Spinal cord (tissue), 10 donors: Measurements from ENCODE around the gene EPOP. TPM values are rescaled to one million over a fixed set of nuclear protein-coding genes. Genes with fewer than 3 reads are reported as not detected.
A peak's percentile ranks its signal among the peaks of the same experiment; 100 is the strongest.
"Not testable (repeated sequence)": the region's sequence is repeated elsewhere in the genome, so short reads cannot be mapped to it uniquely, and the experiment has no call there.

ENCODE experiments used
- DNase-seq, 6 donors: peaks; one replicate each; pipeline versions ENCODE4 v3.0.0 to v3.0.0-alpha.2; 2013 to 2015; ENCODE audit warnings: low spot score in 6 of 6, low read depth in 4 of 6
- H3K27ac ChIP-seq: one replicate; pipeline ENCODE4 v1.5.1; 2013; ENCODE audit warnings: low read depth, low read length, control low read depth
- H3K27me3 ChIP-seq: one replicate; pipeline ENCODE4 v1.6.1; 2013; ENCODE audit warnings: low read length; ENCODE audit not compliant: control insufficient read depth, insufficient read depth
- H3K36me3 ChIP-seq: one replicate; pipeline ENCODE4 v1.6.1; 2013; ENCODE audit warnings: low read length; ENCODE audit not compliant: control insufficient read depth, insufficient read depth
- H3K4me1 ChIP-seq: one replicate; pipeline ENCODE4 v1.6.1; 2013; ENCODE audit warnings: low read length; ENCODE audit not compliant: control insufficient read depth, insufficient read depth
- H3K4me3 ChIP-seq: one replicate; pipeline ENCODE4 v1.5.1; 2013; ENCODE audit warnings: low read depth, low read length, control low read depth
- H3K9me3 ChIP-seq: one replicate; pipeline ENCODE4 v1.6.1; 2013; ENCODE audit warnings: low read length; ENCODE audit not compliant: control insufficient read depth, insufficient read depth
- WGBS: methylation state at CpG from one replicate; pipeline ENCODE4 v1.1.5; 2013; ENCODE audit warnings: missing lambda C conversion rate; ENCODE audit not compliant: insufficient coverage; 5-methylcytosine and 5-hydroxymethylcytosine counted together
- polyA plus RNA-seq, 2 donors: library from polyadenylated mRNA; unstranded; fragments of 120-200 nt; gene quantifications; one replicate each; pipeline ENCODE4 v1.2.1, GENCODE V29; 2013; ENCODE audit not compliant: insufficient read length in 2 of 2
- total RNA-seq, 2 donors: library from RNA; depleted of rRNA in 1 of 2; stranded (reverse); fragments of 120-200 nt in 1 of 2; fragments of >200 nt in 1 of 2; gene quantifications; one replicate each; pipeline versions ENCODE4 v1.2.3 to v1.2.4, GENCODE V29; 2013 to 2014
- donor health status: healthy.

Gene EPOP
- total and polyA plus RNA-seq, 4 donors = 0.50 to 2.3 (median 1.9) TPM

DNA sequence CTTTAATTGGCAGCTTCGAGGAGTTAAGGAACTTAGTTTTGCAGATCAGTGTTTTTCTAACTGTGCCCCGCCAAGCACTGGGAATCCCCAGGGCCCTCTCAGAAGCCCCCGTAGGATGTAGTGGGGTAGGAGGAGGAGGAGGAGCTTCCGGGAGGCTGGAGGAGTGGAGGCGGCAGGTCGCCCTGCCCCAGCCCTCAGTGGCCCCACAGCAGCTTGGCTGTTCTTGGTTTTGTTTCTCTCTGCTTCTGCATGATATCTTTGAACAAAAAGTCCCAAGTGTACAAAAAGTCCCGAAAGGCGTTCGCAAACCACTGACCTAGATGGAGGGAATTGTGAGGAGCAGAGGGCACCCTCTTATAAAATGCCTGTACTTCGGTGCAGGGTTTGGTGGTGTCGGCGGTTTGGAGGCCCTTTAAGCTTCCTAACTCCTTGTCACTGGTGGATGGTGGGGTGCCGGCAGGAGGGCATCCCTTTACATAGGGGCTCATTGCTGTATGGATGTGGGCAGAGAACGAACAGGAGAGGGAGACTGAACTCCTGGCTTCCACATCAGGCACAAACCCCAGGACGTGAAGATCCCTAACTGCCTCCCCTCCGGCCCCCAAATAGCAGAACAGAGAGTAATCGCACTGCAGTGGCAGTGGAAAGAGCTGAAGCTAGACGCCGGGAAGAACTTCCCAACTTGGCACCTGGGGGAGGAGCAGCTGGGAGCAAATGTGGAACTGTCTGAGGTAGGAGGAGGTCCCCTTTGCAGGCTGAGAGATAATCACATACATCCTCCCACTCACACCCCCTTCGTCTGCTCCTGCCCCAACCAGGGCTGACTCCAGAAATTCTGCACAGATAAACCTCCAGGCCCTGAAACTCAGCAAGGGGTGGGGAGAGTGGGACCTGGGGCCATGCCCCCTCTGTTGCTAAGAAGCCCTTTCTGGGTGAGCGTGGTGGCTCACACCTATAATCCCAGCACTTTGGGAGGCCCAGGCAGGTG lies 20.1 kb downstream of the EPOP start:
- Histone ChIP-seq H3K27ac (no peak overlapping the region), H3K4me3 (no peak overlapping the region), H3K36me3 (no peaks in the 10 kb centered on the region), H3K27me3 (no peaks in the 10 kb centered on the region), H3K9me3 (no peaks in the 10 kb centered on the region), H3K4me1 (peaks cover 36% of the 10 kb centered on the region)
- WGBS = 59% methylated on average over 7 of the region's 21 CpGs
- DNase-seq = no peak

DNA sequence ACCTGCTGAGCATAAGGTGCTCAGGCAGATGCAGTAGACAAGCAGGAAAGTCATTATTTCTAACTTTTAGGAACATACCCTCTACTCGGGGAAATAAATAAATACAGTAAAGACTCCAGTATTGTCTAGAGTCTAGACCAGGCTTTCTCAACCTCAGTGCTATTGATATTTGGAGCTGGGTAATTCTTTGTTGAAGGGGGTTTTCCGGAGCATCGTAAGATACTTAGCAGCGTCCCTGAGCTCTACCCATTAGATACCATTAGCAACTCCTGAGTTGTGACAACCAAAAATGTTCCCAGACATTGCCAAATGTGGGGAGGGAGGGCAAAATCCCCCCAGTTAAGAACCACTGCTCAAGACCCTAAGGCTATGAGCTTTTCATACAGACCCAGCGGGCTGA lies 21.1 kb downstream of the EPOP start:
- Histone ChIP-seq H3K27ac (no peak overlapping the region), H3K4me1 (peaks cover 31% of the 10 kb centered on the region), H3K27me3 (no peaks in the 10 kb centered on the region), H3K9me3 (no peaks in the 10 kb centered on the region), H3K36me3 (no peaks in the 10 kb centered on the region), H3K4me3 (no peak overlapping the region)
- WGBS = 100% methylated on average over 1 of the region's 5 CpGs
- no peak for DNase-seq

DNA sequence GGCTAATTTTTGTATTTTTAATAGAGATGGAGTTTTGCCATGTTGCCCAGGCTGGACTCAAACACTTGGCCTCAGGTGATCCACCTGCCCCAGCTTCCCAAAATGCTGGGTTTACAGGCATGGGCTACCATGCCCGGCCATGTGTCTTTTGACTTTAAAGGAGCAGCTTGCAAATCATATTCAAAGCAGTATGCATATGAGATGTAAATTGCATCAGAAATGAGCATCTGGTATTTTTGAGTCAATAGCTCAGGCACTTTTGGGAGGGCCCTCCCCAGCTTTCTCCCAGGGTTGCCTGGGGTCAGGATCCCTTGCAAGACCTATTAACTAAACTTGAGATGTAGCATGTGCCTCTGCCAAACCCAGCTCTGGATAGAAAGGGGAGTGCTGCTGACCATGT lies 21.5 kb downstream of the EPOP start:
- no peak overlapping the region for H3K27ac ChIP-seq
- peak in 1 of 6 donors; percentile 32 for DNase-seq
- WGBS = 100% methylated on average over 1 of the region's 1 CpG
- no peaks in the 10 kb centered on the region for H3K27me3 ChIP-seq
- peaks cover 26% of the 10 kb centered on the region for H3K4me1 ChIP-seq
- no peaks in the 10 kb centered on the region for H3K9me3 ChIP-seq
- H3K4me3 ChIP-seq = no peak overlapping the region
- H3K36me3 ChIP-seq = no peaks in the 10 kb centered on the region

DNA sequence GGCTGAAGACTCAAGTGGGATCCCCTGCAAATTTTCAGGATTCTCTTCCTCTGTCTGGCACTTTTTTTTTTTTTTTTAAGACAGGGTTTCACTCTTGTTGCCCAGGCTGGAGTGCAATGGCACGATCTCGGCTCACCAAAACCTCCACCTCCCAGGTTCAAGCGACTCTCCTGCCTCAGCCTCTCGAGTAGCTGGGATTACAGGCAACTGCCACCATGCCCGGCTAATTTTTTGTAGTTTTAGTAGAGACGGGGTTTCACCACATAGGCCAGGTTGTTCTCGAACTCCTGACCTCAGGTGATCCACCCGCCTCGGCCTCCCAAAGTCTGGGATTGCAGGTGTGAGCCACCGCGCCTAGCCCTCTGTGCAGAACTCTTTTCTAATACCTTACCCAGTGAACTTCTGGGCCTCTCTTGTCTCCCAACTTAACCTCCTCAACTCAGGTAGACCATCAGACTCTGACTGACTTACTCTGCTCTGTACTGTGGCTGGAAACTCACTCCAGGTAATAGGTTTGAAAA lies 24.0 kb downstream of the EPOP start:
- H3K4me1 ChIP-seq = peaks cover 13% of the 10 kb centered on the region
- 94% methylated on average over 6 of the region's 11 CpGs for WGBS
- DNase-seq, H3K4me3 ChIP-seq, H3K27me3 ChIP-seq, H3K27ac ChIP-seq, H3K9me3 ChIP-seq, H3K36me3 ChIP-seq: not testable (repeated sequence)

DNA sequence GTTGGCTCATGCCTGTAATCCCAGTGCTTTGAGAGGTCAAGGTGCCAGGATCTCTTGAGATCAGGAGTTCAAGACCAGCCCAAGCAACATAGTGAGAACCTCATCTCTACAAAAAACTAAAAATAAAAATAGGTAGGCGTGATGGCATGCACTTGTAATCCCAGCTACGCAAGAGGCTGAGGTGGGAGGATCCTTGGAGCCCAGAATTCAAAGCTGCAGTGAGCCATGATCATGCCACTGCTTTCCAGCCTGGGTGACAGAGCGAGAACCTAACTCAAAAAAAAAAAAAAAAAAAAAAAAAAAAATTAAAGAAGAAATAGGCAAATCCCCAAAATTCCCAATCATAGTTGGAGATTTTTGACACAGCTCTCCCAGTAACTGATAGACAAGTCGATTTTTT lies 36.8 kb downstream of the EPOP start:
- H3K36me3 ChIP-seq = no peaks in the 10 kb centered on the region
- H3K27me3 ChIP-seq = no peaks in the 10 kb centered on the region
- H3K27ac ChIP-seq = no peak overlapping the region
- no peak overlapping the region for H3K4me3 ChIP-seq
- no peaks in the 10 kb centered on the region for H3K9me3 ChIP-seq
- no peak for DNase-seq
- no peaks in the 10 kb centered on the region for H3K4me1 ChIP-seq
- 90% methylated on average over 2 of the region's 4 CpGs for WGBS

DNA sequence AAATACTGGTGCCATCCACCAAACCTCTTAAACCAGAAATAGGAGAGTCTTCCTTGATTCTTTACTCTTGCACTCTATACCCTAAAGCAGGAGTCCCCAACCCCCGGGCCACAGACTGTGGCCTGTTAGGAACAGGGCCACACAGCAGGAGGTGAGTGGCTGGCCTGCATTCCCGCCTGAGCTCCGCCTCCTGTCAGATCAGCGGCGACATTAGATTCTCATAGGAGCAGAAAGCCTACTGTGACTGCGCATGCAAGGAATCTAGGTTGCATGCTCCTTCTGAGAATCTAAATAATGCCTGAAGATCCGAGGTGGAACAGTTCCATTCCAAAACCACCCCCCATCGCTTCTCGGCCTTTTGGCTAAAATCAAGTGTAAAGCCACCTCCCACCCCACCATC lies 38.7 kb downstream of the EPOP start:
- Histone ChIP-seq H3K27ac (no peak overlapping the region), H3K4me3 (no peak overlapping the region), H3K4me1 (no peaks in the 10 kb centered on the region), H3K9me3 (no peaks in the 10 kb centered on the region), H3K27me3 (no peaks in the 10 kb centered on the region), H3K36me3 (no peaks in the 10 kb centered on the region)
- WGBS = 35% methylated on average over 5 of the region's 9 CpGs
- no peak for DNase-seq

DNA sequence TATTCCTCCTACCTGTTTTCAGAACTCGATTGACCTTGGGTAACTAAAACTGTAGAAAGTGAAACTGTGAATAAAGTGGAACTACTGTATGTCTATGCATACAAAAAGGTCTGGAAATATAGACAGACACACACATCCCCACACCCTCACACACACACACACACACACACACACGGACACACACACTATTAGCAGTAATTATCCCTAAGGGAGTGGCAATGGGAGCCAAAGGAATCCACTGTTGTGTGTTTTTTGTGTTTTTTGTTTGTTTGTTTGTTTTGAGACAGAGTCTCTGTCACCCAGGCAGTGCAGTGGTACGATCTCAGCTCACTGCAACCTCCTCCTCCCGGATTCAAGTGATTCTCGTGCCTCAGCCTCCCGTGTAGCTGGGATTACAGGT lies 42.4 kb downstream of the EPOP start:
- DNase-seq = no peak
- WGBS = 94% methylated on average over 3 of the region's 6 CpGs
- H3K36me3 ChIP-seq = no peaks in the 10 kb centered on the region
- H3K27me3 ChIP-seq = no peaks in the 10 kb centered on the region
- no peaks in the 10 kb centered on the region for H3K9me3 ChIP-seq
- H3K4me3 ChIP-seq = no peak overlapping the region
- H3K27ac ChIP-seq = no peak overlapping the region
- H3K4me1 ChIP-seq = no peaks in the 10 kb centered on the region

DNA sequence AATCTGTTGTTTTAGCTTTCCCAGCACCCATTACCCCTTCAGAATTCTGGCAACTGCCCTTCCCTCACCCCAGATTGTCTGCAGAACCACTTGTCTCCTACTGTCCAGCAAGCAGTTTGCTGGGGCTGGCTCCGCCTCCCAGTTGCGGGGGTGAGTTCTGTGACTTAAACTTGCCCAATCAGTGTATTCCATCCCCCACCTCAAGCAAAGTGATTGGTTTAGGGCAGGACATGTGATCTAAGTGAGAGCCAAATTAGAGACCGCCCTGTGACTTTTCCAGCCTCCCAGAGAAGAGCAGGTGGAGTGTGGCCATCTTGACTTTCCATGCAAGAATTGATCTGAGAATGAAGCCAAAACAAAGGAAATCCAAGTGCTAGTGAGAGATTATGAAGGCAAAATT lies 46.3 kb downstream of the EPOP start:
- H3K36me3 ChIP-seq = no peaks in the 10 kb centered on the region
- peak in 1 of 6 donors; percentile 12 for DNase-seq
- no peaks in the 10 kb centered on the region for H3K27me3 ChIP-seq
- 67% methylated on average over 1 of the region's 3 CpGs for WGBS
- no peak overlapping the region for H3K27ac ChIP-seq
- H3K4me1 ChIP-seq = no peaks in the 10 kb centered on the region
- H3K9me3 ChIP-seq = no peaks in the 10 kb centered on the region
- no peak overlapping the region for H3K4me3 ChIP-seq

DNA sequence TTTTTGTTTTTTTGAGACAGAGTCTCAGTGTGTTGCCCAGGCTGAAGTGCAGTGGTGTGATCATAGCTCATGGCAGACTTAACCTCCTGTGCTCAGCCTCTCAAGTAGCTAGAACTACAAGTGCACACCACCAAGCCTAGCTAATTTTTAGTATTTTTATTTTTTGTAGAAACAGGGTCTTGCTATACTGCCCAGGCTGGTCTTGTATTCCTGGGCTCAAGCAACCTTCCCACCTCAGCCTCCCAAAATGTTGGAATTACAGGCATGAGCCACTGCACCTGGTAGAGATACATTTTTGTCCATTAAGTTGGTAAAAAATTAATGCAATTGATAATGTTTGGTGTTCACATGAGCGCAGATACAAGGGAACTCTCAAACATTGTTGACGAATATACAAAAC lies 46.8 kb downstream of the EPOP start:
- H3K4me3 ChIP-seq = no peak overlapping the region
- no peak for DNase-seq
- 83% methylated on average over 1 of the region's 2 CpGs for WGBS

More for the DNA sequence above, 46.8 kb downstream of the EPOP start:
- no peaks in the 10 kb centered on the region for H3K36me3 ChIP-seq
- H3K4me1 ChIP-seq = no peaks in the 10 kb centered on the region
- H3K27ac ChIP-seq = no peak overlapping the region
- no peaks in the 10 kb centered on the region for H3K9me3 ChIP-seq
- no peaks in the 10 kb centered on the region for H3K27me3 ChIP-seq
